Measurements from ENCODE around the gene TLE7. TPM values are rescaled to one million over a fixed set of nuclear protein-coding genes. Genes with fewer than 3 reads are reported as not detected.

Gene TLE7
- total RNA-seq, 1 donor from 2014 or later, result not detected

DNA sequence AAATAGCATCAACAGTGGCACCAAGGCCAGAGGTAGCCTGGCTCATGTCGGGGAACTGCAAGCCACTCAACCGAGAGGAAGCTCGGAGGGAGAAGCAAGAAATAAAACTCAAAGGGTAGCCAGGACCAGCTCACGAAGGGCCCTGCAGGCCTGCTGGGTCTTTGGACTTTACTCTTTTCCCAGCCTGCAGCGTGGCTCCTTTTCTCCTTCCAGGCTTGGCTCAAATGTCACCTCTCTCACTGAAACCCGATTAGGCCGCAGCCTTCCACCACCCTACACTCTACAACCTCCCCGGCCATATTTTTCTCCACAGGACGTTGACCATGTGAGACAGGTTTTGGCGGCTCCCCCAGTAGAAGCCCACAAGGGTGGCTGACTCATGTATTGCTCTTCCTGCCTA, 45.3 kb downstream of the TLE7 start:
- TF ChIP-seq, protein P1, sequence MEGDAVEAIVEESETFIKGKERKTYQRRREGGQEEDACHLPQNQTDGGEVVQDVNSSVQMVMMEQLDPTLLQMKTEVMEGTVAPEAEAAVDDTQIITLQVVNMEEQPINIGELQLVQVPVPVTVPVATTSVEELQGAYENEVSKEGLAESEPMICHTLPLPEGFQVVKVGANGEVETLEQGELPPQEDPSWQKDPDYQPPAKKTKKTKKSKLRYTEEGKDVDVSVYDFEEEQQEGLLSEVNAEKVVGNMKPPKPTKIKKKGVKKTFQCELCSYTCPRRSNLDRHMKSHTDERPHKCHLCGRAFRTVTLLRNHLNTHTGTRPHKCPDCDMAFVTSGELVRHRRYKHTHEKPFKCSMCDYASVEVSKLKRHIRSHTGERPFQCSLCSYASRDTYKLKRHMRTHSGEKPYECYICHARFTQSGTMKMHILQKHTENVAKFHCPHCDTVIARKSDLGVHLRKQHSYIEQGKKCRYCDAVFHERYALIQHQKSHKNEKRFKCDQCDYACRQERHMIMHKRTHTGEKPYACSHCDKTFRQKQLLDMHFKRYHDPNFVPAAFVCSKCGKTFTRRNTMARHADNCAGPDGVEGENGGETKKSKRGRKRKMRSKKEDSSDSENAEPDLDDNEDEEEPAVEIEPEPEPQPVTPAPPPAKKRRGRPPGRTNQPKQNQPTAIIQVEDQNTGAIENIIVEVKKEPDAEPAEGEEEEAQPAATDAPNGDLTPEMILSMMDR (IDR thresholded peaks at IDR 0.05), result no peak
- H3K36me3 Mint-ChIP-seq (ENCODE audit: low read depth), result no peaks in the 10 kb centered on the region
- H3K4me3 Mint-ChIP-seq (ENCODE audit: unreplicated experiment), result no peak overlapping the region
- H3K4me1 Mint-ChIP-seq (ENCODE audit: low read depth), result no peaks in the 10 kb centered on the region
- H3K27ac Mint-ChIP-seq (ENCODE audit: unreplicated experiment), result no peak overlapping the region
- no peak for DNase-seq (ENCODE audit: low spot score)
- H3K27me3 Mint-ChIP-seq (ENCODE audit: low read depth), result peaks cover 40% of the 10 kb centered on the region
- H3K9me3 Mint-ChIP-seq (ENCODE audit: low read depth), result no peaks in the 10 kb centered on the region

DNA sequence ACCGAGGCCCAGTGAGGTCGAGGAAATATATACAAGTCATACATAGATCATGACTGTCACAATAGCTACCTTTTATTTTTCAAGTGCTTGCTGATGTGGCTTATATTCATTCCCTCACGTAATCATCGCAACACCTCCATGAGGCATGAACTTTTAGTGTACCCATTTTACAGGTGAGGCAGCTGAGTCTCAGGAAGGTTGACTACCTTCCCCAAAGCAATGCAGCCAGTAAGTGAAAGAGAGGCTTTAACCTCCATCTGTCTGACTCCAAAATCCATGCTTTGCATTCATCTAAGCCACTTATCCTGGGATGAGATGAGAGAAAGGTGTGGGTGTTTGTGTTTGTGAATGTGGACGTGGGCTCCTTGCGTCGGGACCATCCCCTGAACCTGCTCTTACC, 52.5 kb downstream of the TLE7 start:
- Mint-ChIP-seq H3K4me3 (ENCODE audit: unreplicated experiment) (no peak overlapping the region), H3K27ac (ENCODE audit: unreplicated experiment) (no peak overlapping the region), H3K27me3 (ENCODE audit: low read depth) (peaks cover 36% of the 10 kb centered on the region), H3K36me3 (ENCODE audit: low read depth) (no peaks in the 10 kb centered on the region), H3K9me3 (ENCODE audit: low read depth) (no peaks in the 10 kb centered on the region), H3K4me1 (ENCODE audit: low read depth) (no peaks in the 10 kb centered on the region)
- DNase-seq (ENCODE audit: low spot score), result no peak
- TF ChIP-seq, protein P1 (IDR thresholded peaks at IDR 0.05), result no peak

DNA sequence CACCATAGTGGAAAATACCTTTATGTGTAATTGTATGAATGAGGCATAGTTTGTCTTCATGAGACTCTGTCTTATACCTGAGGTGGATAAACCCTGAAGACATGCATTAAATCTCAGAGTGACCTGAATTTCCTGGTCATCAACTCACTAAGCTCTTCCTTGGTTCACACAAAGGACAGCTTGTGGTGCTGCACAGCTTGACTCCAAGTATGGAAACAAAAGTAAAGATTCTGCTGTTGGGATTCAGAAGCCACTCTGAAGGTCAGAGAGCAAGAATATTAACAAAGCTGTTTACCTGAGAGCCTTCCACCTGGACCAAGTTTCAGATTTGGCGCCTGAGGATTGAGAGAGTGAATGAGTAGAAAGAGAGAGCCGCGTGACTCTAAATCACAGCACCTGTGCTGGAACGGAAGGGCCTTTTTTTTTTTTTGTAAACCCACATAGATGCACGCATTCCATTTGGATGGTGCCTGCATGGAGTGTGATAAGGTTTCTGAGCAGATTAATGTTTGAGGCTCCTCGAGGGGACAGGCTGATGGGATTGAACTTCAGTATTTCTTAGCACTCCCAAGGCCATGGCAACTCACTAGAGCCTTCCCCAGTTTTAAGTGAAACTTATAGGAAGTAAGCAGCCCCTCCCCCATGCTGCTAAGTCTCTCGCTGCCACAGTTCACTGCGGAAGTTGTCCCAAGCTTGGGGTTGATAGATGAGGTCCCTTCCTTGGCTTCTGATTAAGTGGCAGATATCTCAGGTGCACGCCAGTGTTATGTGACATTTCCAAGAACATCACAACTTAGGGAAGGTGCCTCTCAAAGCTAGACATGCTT, 54.6 kb downstream of the TLE7 start:
- no peak overlapping the region for H3K4me3 Mint-ChIP-seq (ENCODE audit: unreplicated experiment)

DNA sequence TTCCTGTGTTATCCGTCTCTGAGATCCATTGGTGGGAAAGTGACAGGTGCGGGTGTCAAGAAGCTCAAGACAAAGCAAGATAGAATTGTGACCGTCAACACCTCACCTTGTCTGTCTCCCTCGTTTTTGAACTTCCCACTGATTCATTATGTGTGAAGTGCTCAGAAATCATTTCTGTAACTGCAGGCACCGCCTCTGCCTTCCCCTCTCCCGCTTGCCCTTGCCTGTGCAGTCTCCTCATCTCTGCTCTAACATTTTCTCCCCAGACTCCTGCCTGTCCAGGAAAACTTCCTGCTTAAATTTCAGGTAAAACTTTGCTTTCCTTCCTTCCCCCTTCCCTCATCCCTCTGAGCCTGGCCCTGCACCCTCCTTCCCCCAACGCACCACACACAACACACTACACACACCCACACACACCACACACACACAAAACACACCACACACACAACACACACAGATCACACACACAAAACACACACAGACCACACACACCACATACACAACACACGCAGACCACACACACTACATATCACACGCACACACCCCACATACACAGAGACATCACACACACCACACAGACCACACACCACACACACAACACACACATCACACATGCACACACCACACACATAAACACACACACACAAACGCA, 57.7 kb downstream of the TLE7 start:
- Mint-ChIP-seq H3K27me3 (ENCODE audit: low read depth) (peaks cover 39% of the 10 kb centered on the region), H3K36me3 (ENCODE audit: low read depth) (no peaks in the 10 kb centered on the region), H3K4me3 (ENCODE audit: unreplicated experiment) (no peak overlapping the region), H3K27ac (ENCODE audit: unreplicated experiment) (no peak overlapping the region), H3K9me3 (ENCODE audit: low read depth) (no peaks in the 10 kb centered on the region), H3K4me1 (ENCODE audit: low read depth) (no peaks in the 10 kb centered on the region)
- no peak for DNase-seq (ENCODE audit: low spot score)
- TF ChIP-seq, protein P1 (IDR thresholded peaks at IDR 0.05), result no peak

More for the DNA sequence above, 54.6 kb downstream of the TLE7 start:
- Mint-ChIP-seq H3K27me3 (ENCODE audit: low read depth) (peaks cover 25% of the 10 kb centered on the region), H3K27ac (ENCODE audit: unreplicated experiment) (no peak overlapping the region), H3K4me1 (ENCODE audit: low read depth) (no peaks in the 10 kb centered on the region), H3K9me3 (ENCODE audit: low read depth) (no peaks in the 10 kb centered on the region), H3K36me3 (ENCODE audit: low read depth) (no peaks in the 10 kb centered on the region)
- TF ChIP-seq, protein P1 (IDR thresholded peaks at IDR 0.05), result no peak
- DNase-seq (ENCODE audit: low spot score), result no peak

DNA sequence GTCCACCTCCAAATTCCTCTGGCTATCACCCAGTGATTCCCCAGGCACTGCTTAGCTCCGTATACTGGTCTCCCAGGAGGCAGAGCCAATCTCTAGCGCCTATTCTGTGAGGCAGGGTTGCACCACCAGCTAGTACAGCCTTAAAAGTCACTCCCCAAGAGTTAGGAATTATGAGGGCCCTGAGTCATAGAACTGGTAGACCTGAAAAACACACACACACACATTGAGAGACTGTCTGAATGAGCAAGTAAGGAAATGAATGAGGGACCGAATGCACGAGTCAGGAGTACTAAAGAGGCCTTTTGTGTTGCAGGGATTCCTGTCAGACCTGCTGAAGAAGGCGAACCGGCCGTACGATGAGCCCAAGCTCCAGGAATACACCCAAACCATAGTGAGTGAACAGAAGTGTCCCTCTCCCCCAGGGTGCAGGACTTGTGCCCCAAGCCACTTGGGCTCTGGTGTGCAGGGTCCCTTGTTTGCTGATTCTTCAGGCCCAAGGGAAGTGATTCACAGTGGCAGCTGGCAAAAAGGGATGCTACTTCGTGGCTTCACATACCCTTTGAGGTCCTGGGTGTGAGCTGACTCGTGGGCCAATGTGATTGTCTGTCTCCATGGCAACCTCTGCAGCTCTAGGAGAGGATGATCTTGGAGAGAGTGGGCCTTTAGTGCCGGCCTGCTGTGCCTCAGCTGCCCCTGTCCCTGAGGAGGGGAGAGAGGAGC, 58.6 kb downstream of the TLE7 start:
- TF ChIP-seq, protein P1 (IDR thresholded peaks at IDR 0.05), result no peak
- peaks cover 45% of the 10 kb centered on the region for H3K27me3 Mint-ChIP-seq (ENCODE audit: low read depth)
- H3K27ac Mint-ChIP-seq (ENCODE audit: unreplicated experiment), result no peak overlapping the region
- H3K4me3 Mint-ChIP-seq (ENCODE audit: unreplicated experiment), result no peak overlapping the region
- no peak for DNase-seq (ENCODE audit: low spot score)
- no peaks in the 10 kb centered on the region for H3K36me3 Mint-ChIP-seq (ENCODE audit: low read depth)
- no peaks in the 10 kb centered on the region for H3K4me1 Mint-ChIP-seq (ENCODE audit: low read depth)
- no peaks in the 10 kb centered on the region for H3K9me3 Mint-ChIP-seq (ENCODE audit: low read depth)

Data from chondrocyte (in vitro differentiated cells).